ENCODE measurements around the gene NCOA1. TPM values are rescaled to one million over a fixed set of nuclear protein-coding genes. Genes with fewer than 3 reads are reported as not detected.

NCOA1 gene
- polyA plus RNA-seq, 1 donor from 2014 or later, result 23.0 TPM

DNA sequence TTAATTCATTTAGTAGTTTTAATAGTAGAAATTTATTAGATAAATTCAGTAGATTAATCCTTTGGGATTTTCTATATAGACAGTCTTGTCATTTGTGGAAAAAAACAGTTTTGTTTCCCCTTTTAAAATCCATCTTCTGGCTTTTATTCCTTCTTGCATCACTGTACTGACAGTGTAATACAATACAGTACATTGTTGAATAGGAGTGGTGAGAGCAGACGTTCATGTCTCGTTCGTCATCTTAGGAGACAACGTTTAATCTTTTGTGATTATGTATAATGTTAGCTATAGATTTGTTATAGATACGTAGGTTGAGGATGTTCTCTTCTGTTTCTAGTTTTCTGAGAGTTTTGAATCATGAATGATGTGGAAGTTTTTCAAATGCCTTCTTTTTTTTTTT lies 61.8 kb downstream of the NCOA1 start:
- no peak overlapping the region for H3K4me2 ChIP-seq (ENCODE audit: low read length)
- H3F3A ChIP-seq (ENCODE audit: insufficient read depth, low read length, poor library complexity, severe bottlenecking), result no peaks in the 10 kb centered on the region
- no peak for TF ChIP-seq EP300 (conservative IDR thresholded peaks at IDR 0.05; ENCODE audit: poor library complexity, severe bottlenecking)
- no peak for TF ChIP-seq CTCF (IDR thresholded peaks at IDR 0.05; ENCODE audit: poor library complexity, severe bottlenecking)
- no peak for TF ChIP-seq POLR2AphosphoS5 (IDR thresholded peaks at IDR 0.05)
- TF ChIP-seq MXI1 (conservative IDR thresholded peaks at IDR 0.05; ENCODE audit: poor library complexity, severe bottlenecking), result no peak
- TF ChIP-seq TAF1 (IDR thresholded peaks at IDR 0.05; ENCODE audit: low read depth), result no peak
- no peak for TF ChIP-seq SMC3 (conservative IDR thresholded peaks at IDR 0.05; ENCODE audit: poor library complexity)
- TF ChIP-seq RAD21 (conservative IDR thresholded peaks at IDR 0.05), result no peak
- TF ChIP-seq EZH2 (IDR thresholded peaks at IDR 0.05; ENCODE audit: borderline replicate concordance, insufficient read depth, low read length, poor library complexity, severe bottlenecking), result no peak
- H3K36me3 ChIP-seq (ENCODE audit: insufficient read depth, low read length), result no peaks in the 10 kb centered on the region
- H2AFZ ChIP-seq (ENCODE audit: low read depth, low read length), result no peak overlapping the region
- H3K9ac ChIP-seq (ENCODE audit: low read length), result no peak overlapping the region
- no peaks in the 10 kb centered on the region for H4K20me1 ChIP-seq (ENCODE audit: insufficient read depth)
- no peaks in the 10 kb centered on the region for H3K9me2 ChIP-seq (ENCODE audit: insufficient read depth, low read length)
- H3K79me2 ChIP-seq (replicated peaks; ENCODE audit: insufficient read depth, low read length), result peaks cover 32% of the 10 kb centered on the region
- no peaks in the 10 kb centered on the region for H3K9me3 ChIP-seq (ENCODE audit: low read length)
- no peak overlapping the region for H3K4me3 ChIP-seq (ENCODE audit: low read length)
- no peak overlapping the region for H3K27ac ChIP-seq (ENCODE audit: low read length)
- no peaks in the 10 kb centered on the region for H3K27me3 ChIP-seq (ENCODE audit: insufficient read depth, low read depth, low read length)

- H3K4me3 ChIP-seq (ENCODE audit: low read length), result no peak overlapping the region
- TF ChIP-seq TAF1 (IDR thresholded peaks at IDR 0.05; ENCODE audit: low read depth), result no peak
- no peak for TF ChIP-seq REST (IDR thresholded peaks at IDR 0.05; ENCODE audit: borderline replicate concordance)
- TF ChIP-seq MXI1 (conservative IDR thresholded peaks at IDR 0.05; ENCODE audit: poor library complexity, severe bottlenecking), result no peak
- TF ChIP-seq SMC3 (conservative IDR thresholded peaks at IDR 0.05; ENCODE audit: poor library complexity), result no peak
- no peak for TF ChIP-seq EZH2 (IDR thresholded peaks at IDR 0.05; ENCODE audit: borderline replicate concordance, insufficient read depth, low read length, poor library complexity, severe bottlenecking)
- no peak overlapping the region for H3K4me2 ChIP-seq (ENCODE audit: low read length)
- H3K9ac ChIP-seq (ENCODE audit: low read length), result no peak overlapping the region
- H3K9me3 ChIP-seq (ENCODE audit: low read length), result no peaks in the 10 kb centered on the region
- H4K20me1 ChIP-seq (ENCODE audit: insufficient read depth), result no peaks in the 10 kb centered on the region
- H2AFZ ChIP-seq (ENCODE audit: low read depth, low read length), result no peak overlapping the region
- peaks cover 32% of the 10 kb centered on the region for H3K79me2 ChIP-seq (replicated peaks; ENCODE audit: insufficient read depth, low read length)
- H3K27ac ChIP-seq (ENCODE audit: low read length), result no peak overlapping the region
- H3K27me3 ChIP-seq (ENCODE audit: insufficient read depth, low read depth, low read length), result no peaks in the 10 kb centered on the region
- H3K9me2 ChIP-seq (ENCODE audit: insufficient read depth, low read length), result no peaks in the 10 kb centered on the region
- H3F3A ChIP-seq (ENCODE audit: insufficient read depth, low read length, poor library complexity, severe bottlenecking), result no peaks in the 10 kb centered on the region
- H3K36me3 ChIP-seq (ENCODE audit: insufficient read depth, low read length), result no peaks in the 10 kb centered on the region
These were observed 67.9 kb downstream of the NCOA1 start for GRCh38 chr2:24558781-24559472.
